OCI-LY3 (cell line): ENCODE data around the gene ANKRD39.
"Not testable (repeated sequence)": the region's sequence is repeated elsewhere in the genome, so short reads cannot be mapped to it uniquely, and the experiment has no call there.

ENCODE experiments used
- H2AFZ ChIP-seq: fragments of 200-600, 300-600 bp; shearing (Covaris generic); 2 replicates; pipeline ENCODE4 v1.6.0; 2014; ENCODE audit warnings: antibody characterized with exemption, low read depth, low read length
- H3K27ac ChIP-seq: fragments of 200-600, 300-600 bp; sonication (generic); 2 replicates; pipeline ENCODE4 v1.5.1; 2014; ENCODE audit warnings: mild to moderate bottlenecking, low read length, moderate library complexity, mixed read lengths
- H3K27me3 ChIP-seq: fragments of 200-600, 300-600 bp; sonication (generic); 2 replicates; pipeline ENCODE4 v1.6.1; 2014; ENCODE audit warnings: low read depth, low read length, mixed read lengths
- H3K36me3 ChIP-seq: fragments of 200-600, 300-600 bp; sonication (generic); replicated peaks from 2 replicates; pipeline ENCODE3; 2014; ENCODE audit warnings: low read depth, low read length, mixed read lengths
- H3K4me1 ChIP-seq: fragments of 300-600, 200-600 bp; sonication (generic); 2 replicates; pipeline ENCODE4 v1.6.1; 2014; ENCODE audit warnings: low read length, mixed read lengths
- H3K4me2 ChIP-seq: fragments of 200-600, 300-600 bp; sonication (generic); 2 replicates; pipeline ENCODE4 v1.6.1; 2014; ENCODE audit warnings: low read length, mixed read lengths
- H3K4me3 ChIP-seq: fragments of 300-600, 200-600 bp; sonication (generic); 2 replicates; pipeline ENCODE4 v1.5.1; 2014; ENCODE audit warnings: antibody characterized with exemption, mild to moderate bottlenecking, low read length, moderate library complexity
- H3K79me2 ChIP-seq: fragments of 300-600, 200-600 bp; shearing (Covaris generic); 2 replicates; pipeline ENCODE4 v1.6.1; 2014; ENCODE audit warnings: mild to moderate bottlenecking, low read length, mixed read lengths
- H3K9ac ChIP-seq: fragments of 300-600, 200-600 bp; shearing (Covaris generic); 2 replicates; pipeline ENCODE4 v1.6.0; 2014; ENCODE audit warnings: mild to moderate bottlenecking, low read length, moderate library complexity
- H3K9me3 ChIP-seq: fragments of 200-600, 300-600 bp; shearing (Covaris generic); 2 replicates; pipeline ENCODE4 v1.6.1; 2014; ENCODE audit warnings: low read length, mixed read lengths; ENCODE audit not compliant: insufficient read depth
- H4K20me1 ChIP-seq: fragments of 200-600, 300-600 bp; sonication (generic); 2 replicates; pipeline ENCODE4 v1.6.1; 2016; ENCODE audit warnings: low read length, mixed read lengths; ENCODE audit not compliant: insufficient read depth
- EZH2phosphoT487 ChIP-seq: fragments of 200-600 bp; shearing (Covaris generic); IDR thresholded peaks from 2 replicates; pipeline ENCODE4 v1.6.1; 2018; ENCODE audit warnings: antibody characterized with exemption, mixed run types, low read depth
- TF ChIP-seq, protein P1 (sequence below): fragments of 200-600, 300-600 bp; sonication (generic); IDR thresholded peaks from 2 replicates; pipeline ENCODE4 v1.5.1; 2014; ENCODE audit warnings: antibody characterized with exemption, low read length, low read depth

The ANKRD39 gene

DNA sequence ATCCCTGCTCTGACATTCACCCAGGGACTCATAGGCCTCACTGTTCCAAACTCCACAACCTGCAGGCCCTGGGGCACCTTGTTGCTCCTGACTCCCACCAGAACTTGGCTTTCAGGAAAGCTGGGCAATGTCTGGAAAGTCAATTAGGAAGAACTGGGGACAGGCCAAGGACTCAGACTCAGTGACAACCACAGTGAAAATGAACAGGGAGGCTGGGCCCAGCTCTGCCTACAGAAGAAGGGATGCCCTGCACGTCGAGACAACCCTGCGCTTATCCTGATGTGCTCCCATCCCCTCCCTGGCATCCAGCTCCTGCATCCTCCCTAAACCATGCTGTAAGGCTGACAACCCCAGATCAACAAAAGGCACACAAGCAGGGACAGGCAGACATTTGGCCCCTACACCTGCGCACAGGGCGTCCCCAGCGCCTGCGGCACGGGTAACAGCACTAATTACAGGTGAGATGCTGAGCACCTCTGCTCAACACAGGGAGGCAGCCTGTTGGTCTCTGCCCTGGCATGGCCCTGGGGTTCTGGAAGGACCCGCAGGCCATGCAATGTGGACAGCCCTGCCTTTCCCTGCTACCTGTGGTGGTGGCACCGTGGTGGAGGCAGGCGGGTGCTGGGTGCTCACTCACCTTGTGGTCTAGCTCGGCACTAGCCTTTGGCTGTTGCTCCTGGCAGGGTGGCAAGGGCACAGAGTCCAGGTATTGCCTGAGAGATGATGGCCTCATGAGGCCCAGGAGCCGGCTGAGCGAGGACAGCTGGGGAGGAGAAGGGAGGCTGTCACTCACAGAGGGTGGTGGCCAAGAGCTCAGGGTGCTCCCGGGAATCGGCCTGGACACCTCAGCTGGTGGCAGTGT, 35.7 kb upstream of the ANKRD39 start:
- Histone ChIP-seq H4K20me1 (no peaks in the 10 kb centered on the region), H3K79me2 (no peaks in the 10 kb centered on the region), H3K9me3 (no peaks in the 10 kb centered on the region), H3K4me2 (no peak overlapping the region), H3K4me3 (no peak overlapping the region), H3K27me3 (no peaks in the 10 kb centered on the region; the same call in 1 of the 2 replicates), H3K4me1 (peaks cover under 1% of the 10 kb centered on the region), H3K9ac (no peak overlapping the region), H3K27ac (no peak overlapping the region), H2AFZ (no peak overlapping the region), H3K36me3 (no peaks in the 10 kb centered on the region)
- TF ChIP-seq, protein P1, sequence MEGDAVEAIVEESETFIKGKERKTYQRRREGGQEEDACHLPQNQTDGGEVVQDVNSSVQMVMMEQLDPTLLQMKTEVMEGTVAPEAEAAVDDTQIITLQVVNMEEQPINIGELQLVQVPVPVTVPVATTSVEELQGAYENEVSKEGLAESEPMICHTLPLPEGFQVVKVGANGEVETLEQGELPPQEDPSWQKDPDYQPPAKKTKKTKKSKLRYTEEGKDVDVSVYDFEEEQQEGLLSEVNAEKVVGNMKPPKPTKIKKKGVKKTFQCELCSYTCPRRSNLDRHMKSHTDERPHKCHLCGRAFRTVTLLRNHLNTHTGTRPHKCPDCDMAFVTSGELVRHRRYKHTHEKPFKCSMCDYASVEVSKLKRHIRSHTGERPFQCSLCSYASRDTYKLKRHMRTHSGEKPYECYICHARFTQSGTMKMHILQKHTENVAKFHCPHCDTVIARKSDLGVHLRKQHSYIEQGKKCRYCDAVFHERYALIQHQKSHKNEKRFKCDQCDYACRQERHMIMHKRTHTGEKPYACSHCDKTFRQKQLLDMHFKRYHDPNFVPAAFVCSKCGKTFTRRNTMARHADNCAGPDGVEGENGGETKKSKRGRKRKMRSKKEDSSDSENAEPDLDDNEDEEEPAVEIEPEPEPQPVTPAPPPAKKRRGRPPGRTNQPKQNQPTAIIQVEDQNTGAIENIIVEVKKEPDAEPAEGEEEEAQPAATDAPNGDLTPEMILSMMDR = no peak
- no peak for TF ChIP-seq EZH2phosphoT487

DNA sequence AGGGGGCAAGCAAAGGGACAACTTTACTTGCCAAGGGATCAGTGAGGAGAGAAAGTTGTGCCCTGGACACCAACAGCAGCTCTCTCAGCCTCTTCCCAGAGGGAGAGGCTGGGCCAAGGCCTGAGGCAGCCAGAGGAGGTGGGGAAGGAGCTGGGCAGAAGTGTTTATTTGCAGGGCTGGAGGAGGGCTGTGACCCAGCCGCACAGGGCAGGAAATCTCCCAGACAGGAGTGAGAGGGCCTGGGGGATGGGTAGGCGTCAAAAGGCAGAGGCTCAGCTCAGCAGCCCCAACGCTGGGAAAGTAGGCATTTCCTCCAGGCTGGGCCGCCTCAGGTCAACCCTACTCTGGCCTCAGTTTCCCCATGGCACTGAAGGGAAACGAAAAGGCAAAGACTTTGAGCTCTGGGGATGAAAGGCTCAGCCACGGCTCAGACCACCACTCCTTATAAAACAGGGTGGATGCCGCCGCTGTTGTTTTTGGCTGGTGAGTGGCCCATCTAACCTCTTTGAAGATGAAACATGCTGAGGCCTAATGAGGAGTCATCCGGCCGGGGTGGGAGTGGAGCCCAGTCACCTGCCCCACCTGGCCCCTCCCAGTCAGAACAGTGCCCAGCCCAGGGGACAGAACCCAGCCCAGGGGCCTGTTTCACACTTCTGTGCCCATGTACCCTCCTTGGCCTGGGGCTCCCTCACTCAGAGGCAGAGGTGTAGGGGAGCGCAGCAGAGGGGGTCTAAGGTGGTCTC, 33.9 kb upstream of the ANKRD39 start:
- H3K27ac ChIP-seq = no peak overlapping the region
- no peak for TF ChIP-seq EZH2phosphoT487
- TF ChIP-seq, protein P1 = no peak
- no peaks in the 10 kb centered on the region; the same call in 1 of the 2 replicates for H3K27me3 ChIP-seq
- H3K79me2 ChIP-seq = no peaks in the 10 kb centered on the region
- no peaks in the 10 kb centered on the region for H3K9me3 ChIP-seq
- H3K36me3 ChIP-seq = no peaks in the 10 kb centered on the region
- H3K4me1 ChIP-seq = peaks cover 15% of the 10 kb centered on the region
- H3K4me3 ChIP-seq = no peak overlapping the region
- no peak overlapping the region for H2AFZ ChIP-seq
- no peaks in the 10 kb centered on the region for H4K20me1 ChIP-seq
- H3K9ac ChIP-seq = no peak overlapping the region
- H3K4me2 ChIP-seq = no peak overlapping the region

DNA sequence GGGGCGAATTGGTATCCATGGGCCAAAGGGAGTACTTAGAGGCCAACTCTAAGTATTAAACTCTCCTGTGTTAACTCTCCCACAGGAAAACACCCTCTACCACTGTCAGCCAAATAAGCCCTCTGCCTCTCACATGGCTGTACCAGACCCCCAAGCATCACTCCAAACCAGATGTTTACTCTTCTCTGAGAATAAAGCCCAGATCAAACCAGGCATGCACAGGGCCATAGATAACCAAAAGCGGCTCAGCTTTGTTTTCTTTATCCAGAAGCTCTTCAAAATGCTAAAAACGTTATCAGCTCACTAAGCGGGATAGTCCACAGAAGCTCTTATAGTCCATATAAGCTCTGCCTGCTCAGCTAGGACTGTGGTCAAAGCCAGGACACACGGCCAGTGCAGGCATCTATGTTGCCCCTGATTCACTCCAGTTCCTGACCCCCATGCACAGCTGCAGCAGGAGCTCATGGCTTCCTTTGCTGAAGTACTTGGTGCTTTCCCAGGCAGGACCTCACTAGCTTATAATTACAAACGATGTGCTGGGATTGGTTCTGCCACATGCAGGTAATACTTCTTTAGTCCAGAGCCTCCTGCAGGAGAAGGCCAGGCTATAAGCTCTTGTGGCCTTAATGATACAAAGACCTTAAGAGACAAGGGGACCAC, 33.0 kb upstream of the ANKRD39 start:
- Histone ChIP-seq H3K9ac (no peak overlapping the region), H3K27ac (no peak overlapping the region), H3K27me3 (no peaks in the 10 kb centered on the region; the same call in 1 of the 2 replicates), H3K79me2 (no peaks in the 10 kb centered on the region), H3K36me3 (no peaks in the 10 kb centered on the region), H3K4me2 (no peak overlapping the region), H2AFZ (no peak overlapping the region), H3K4me3 (no peak overlapping the region), H4K20me1 (no peaks in the 10 kb centered on the region), H3K4me1 (peaks cover 21% of the 10 kb centered on the region), H3K9me3 (no peaks in the 10 kb centered on the region)
- TF ChIP-seq, protein P1 = no peak
- TF ChIP-seq EZH2phosphoT487 = no peak

DNA sequence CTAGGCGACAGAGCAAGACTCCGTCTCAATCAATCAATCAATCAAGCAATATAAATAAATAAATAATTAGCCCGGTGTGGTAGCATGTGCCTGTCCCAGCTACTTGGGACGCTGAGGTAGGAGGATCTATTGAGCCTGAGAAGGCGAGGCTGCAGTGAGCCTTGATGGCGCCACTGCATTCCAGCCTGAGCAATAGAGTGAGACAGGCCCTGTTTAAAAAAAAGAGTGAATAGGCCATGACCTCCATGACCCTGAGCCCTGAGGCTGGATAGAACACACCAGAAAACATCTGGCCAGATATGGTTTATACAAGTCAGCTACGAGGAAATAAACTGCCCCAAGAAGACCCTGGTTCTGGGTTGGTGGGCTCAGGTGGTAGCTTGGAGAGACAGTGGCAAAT, 32.4 kb upstream of the ANKRD39 start:
- peaks cover 27% of the 10 kb centered on the region for H3K4me1 ChIP-seq
- no peaks in the 10 kb centered on the region for H4K20me1 ChIP-seq
- H3K4me2 ChIP-seq = no peak overlapping the region
- no peaks in the 10 kb centered on the region; the same call in 1 of the 2 replicates for H3K27me3 ChIP-seq
- no peak overlapping the region for H2AFZ ChIP-seq
- no peaks in the 10 kb centered on the region for H3K79me2 ChIP-seq
- H3K9me3 ChIP-seq = no peaks in the 10 kb centered on the region
- no peak overlapping the region for H3K9ac ChIP-seq
- H3K4me3 ChIP-seq = no peak overlapping the region
- H3K27ac ChIP-seq = no peak overlapping the region
- no peaks in the 10 kb centered on the region for H3K36me3 ChIP-seq
- TF ChIP-seq, protein P1 = no peak
- TF ChIP-seq EZH2phosphoT487 = no peak

DNA sequence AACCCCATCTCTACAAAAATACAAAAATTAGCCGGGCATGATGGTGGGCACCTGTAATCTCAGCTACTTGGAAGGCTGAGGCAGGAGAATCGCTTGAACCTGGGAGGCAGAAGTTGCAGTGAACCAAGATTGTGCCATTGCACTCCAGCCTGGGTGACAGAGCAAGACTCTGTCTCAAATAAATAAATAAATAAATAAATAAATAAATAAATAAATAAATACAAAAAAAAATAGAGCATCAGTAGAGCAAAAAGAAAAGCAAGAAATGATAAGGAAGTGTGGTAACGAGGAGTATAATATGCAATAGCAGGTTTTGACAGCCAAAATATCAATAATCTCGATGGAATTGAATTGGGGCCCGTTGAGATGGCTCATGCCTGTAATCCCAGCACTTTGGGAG, 31.7 kb upstream of the ANKRD39 start:
- not testable (repeated sequence) for H3K79me2 ChIP-seq, H3K9ac ChIP-seq, H2AFZ ChIP-seq, H4K20me1 ChIP-seq, H3K27me3 ChIP-seq, H3K4me3 ChIP-seq, H3K27ac ChIP-seq, H3K4me2 ChIP-seq, H3K9me3 ChIP-seq, H3K36me3 ChIP-seq
- peaks cover 28% of the 10 kb centered on the region for H3K4me1 ChIP-seq
